ENCODE data around the gene CLSTN3.

The CLSTN3 gene

DNA sequence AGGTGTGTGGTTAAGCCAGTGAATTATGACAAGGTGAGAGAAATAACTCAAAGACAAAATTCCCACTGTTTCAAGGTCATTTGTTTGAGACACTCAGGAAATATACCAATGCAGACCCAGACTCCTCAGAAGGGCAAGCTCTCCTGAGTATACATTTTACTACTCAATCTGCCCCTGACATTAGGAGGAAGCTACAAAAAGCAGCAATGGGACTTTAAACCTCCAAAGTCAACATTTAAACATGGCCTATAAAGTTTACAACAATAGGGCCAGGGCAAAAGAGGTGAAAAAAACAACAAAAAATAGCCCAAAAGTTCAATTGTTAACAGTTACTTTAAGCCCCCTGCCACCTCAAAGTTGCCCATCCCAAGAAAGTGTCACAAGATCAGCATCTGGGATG, 39.8 kb downstream of the CLSTN3 start:
- TF ChIP-seq EGR1 (IDR thresholded peaks at IDR 0.05) (no peak), CREB1 (IDR thresholded peaks at IDR 0.05; ENCODE audit: low read depth) (no peak), CEBPB (IDR thresholded peaks at IDR 0.05) (no peak), FOXM1 (IDR thresholded peaks at IDR 0.05; ENCODE audit: borderline replicate concordance, low read depth) (no peak), ZBTB7A (IDR thresholded peaks at IDR 0.05; ENCODE audit: low read depth) (no peak), TCF12 (IDR thresholded peaks at IDR 0.05; ENCODE audit: low read depth) (no peak), MAX (IDR thresholded peaks at IDR 0.05) (no peak), YY1 (IDR thresholded peaks at IDR 0.05; ENCODE audit: low read depth) (no peak), EP300 (IDR thresholded peaks at IDR 0.05; ENCODE audit: borderline replicate concordance) (no peak), RAD21 (IDR thresholded peaks at IDR 0.05; ENCODE audit: low read depth) (no peak), TAF1 (IDR thresholded peaks at IDR 0.05; ENCODE audit: low read depth) (no peak), NFIC (IDR thresholded peaks at IDR 0.05) (no peak)
- TF ChIP-seq, protein P1, sequence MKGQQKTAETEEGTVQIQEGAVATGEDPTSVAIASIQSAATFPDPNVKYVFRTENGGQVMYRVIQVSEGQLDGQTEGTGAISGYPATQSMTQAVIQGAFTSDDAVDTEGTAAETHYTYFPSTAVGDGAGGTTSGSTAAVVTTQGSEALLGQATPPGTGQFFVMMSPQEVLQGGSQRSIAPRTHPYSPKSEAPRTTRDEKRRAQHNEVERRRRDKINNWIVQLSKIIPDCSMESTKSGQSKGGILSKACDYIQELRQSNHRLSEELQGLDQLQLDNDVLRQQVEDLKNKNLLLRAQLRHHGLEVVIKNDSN (IDR thresholded peaks at IDR 0.05), result no peak

GRCh38 chr12:7171854-7172253, 41.7 kb downstream of the CLSTN3 start:
- no peak for TF ChIP-seq FOXM1 (IDR thresholded peaks at IDR 0.05; ENCODE audit: borderline replicate concordance, low read depth)
- no peak for TF ChIP-seq MAX (IDR thresholded peaks at IDR 0.05)
- no peak for TF ChIP-seq RAD21 (IDR thresholded peaks at IDR 0.05; ENCODE audit: low read depth)
- TF ChIP-seq EP300 (IDR thresholded peaks at IDR 0.05; ENCODE audit: borderline replicate concordance), result no peak
- TF ChIP-seq EGR1 (IDR thresholded peaks at IDR 0.05), result no peak
- no peak for TF ChIP-seq YY1 (IDR thresholded peaks at IDR 0.05; ENCODE audit: low read depth)
- no peak for TF ChIP-seq TAF1 (IDR thresholded peaks at IDR 0.05; ENCODE audit: low read depth)
- TF ChIP-seq, protein P1 (IDR thresholded peaks at IDR 0.05), result no peak
- TF ChIP-seq ZBTB7A (IDR thresholded peaks at IDR 0.05; ENCODE audit: low read depth), result no peak

DNA sequence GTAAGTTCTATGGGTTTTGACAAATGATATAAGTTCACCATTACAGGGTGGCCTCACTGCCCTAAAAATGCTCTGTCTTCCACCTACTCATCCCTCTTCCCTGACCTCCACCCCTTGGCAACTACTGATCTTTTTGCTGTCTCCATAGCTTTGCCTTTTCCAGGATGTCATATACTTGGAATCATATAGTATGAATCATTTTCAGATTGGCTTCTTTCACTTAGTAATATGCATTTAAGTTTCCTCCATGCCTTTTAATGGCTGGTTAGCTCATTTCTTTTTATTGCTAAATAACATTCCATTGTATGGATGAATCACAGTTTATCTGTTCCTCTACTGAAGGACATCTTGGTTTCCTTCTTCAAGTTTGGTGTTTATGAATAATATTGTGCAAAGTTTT, 45.3 kb downstream of the CLSTN3 start:
- TF ChIP-seq RAD21 (IDR thresholded peaks at IDR 0.05; ENCODE audit: low read depth), result no peak
- no peak for TF ChIP-seq FOXM1 (IDR thresholded peaks at IDR 0.05; ENCODE audit: borderline replicate concordance, low read depth)
- TF ChIP-seq YY1 (IDR thresholded peaks at IDR 0.05; ENCODE audit: low read depth), result no peak
- TF ChIP-seq, protein P1 (IDR thresholded peaks at IDR 0.05), result no peak
- TF ChIP-seq CREB1 (IDR thresholded peaks at IDR 0.05; ENCODE audit: low read depth), result no peak
- TF ChIP-seq TCF12 (IDR thresholded peaks at IDR 0.05; ENCODE audit: low read depth), result no peak
- no peak for TF ChIP-seq TAF1 (IDR thresholded peaks at IDR 0.05; ENCODE audit: low read depth)
- no peak for TF ChIP-seq EP300 (IDR thresholded peaks at IDR 0.05; ENCODE audit: borderline replicate concordance)
- TF ChIP-seq NFIC (IDR thresholded peaks at IDR 0.05), result no peak
- no peak for TF ChIP-seq REST (IDR thresholded peaks at IDR 0.05; ENCODE audit: low read depth)
- no peak for TF ChIP-seq MAX (IDR thresholded peaks at IDR 0.05)
- TF ChIP-seq TEAD4 (IDR thresholded peaks at IDR 0.05), result no peak
- TF ChIP-seq CEBPB (IDR thresholded peaks at IDR 0.05), result no peak
- no peak for TF ChIP-seq ZBTB7A (IDR thresholded peaks at IDR 0.05; ENCODE audit: low read depth)
- no peak for TF ChIP-seq EGR1 (IDR thresholded peaks at IDR 0.05)

DNA sequence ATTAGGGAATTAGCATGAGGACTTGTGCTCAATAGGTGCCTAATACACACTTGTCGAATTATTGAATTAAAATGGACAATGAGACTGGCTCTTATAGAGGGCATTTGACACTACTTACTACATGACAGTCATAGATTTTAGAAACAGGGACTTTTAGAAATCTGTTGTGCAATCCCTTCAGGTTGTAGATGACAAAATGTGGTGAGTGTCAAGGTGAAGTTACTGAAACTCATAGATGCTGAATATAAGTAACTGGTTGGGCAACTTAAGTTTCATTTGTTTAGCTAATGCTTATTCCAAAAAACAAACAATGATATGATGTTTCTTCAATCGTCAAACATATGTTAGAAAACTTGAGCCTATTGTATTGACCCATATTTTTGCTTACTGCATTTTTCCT, 46.4 kb downstream of the CLSTN3 start:
- TF ChIP-seq YY1 (IDR thresholded peaks at IDR 0.05; ENCODE audit: low read depth) (no peak), CREB1 (IDR thresholded peaks at IDR 0.05; ENCODE audit: low read depth) (no peak), EP300 (IDR thresholded peaks at IDR 0.05; ENCODE audit: borderline replicate concordance) (no peak), TCF12 (IDR thresholded peaks at IDR 0.05; ENCODE audit: low read depth) (no peak), TAF1 (IDR thresholded peaks at IDR 0.05; ENCODE audit: low read depth) (no peak), TEAD4 (IDR thresholded peaks at IDR 0.05) (no peak), RAD21 (IDR thresholded peaks at IDR 0.05; ENCODE audit: low read depth) (no peak)

- no peak for TF ChIP-seq EGR1 (IDR thresholded peaks at IDR 0.05)
- no peak for TF ChIP-seq RAD21 (IDR thresholded peaks at IDR 0.05; ENCODE audit: low read depth)
- no peak for TF ChIP-seq REST (IDR thresholded peaks at IDR 0.05; ENCODE audit: low read depth)
- TF ChIP-seq EP300 (IDR thresholded peaks at IDR 0.05; ENCODE audit: borderline replicate concordance), result no peak
- no peak for TF ChIP-seq TEAD4 (IDR thresholded peaks at IDR 0.05)
- TF ChIP-seq TAF1 (IDR thresholded peaks at IDR 0.05; ENCODE audit: low read depth), result no peak
- TF ChIP-seq CREB1 (IDR thresholded peaks at IDR 0.05; ENCODE audit: low read depth), result no peak
- no peak for TF ChIP-seq FOXM1 (IDR thresholded peaks at IDR 0.05; ENCODE audit: borderline replicate concordance, low read depth)
- no peak for TF ChIP-seq TCF12 (IDR thresholded peaks at IDR 0.05; ENCODE audit: low read depth)
- TF ChIP-seq, protein P1 (IDR thresholded peaks at IDR 0.05), result no peak
- TF ChIP-seq ZBTB7A (IDR thresholded peaks at IDR 0.05; ENCODE audit: low read depth), result no peak
These were observed 48.3 kb downstream of the CLSTN3 start for GRCh38 chr12:7178481-7178880.
